Hematopoietic multipotent progenitor cell (in vitro differentiated cells): ENCODE results near the gene C9orf85. TPM values are rescaled to one million over a fixed set of nuclear protein-coding genes. Genes with fewer than 3 reads are reported as not detected.
A peak's percentile ranks its signal among the peaks of the same experiment; 100 is the strongest.
"Not testable (repeated sequence)": the region's sequence is repeated elsewhere in the genome, so short reads cannot be mapped to it uniquely, and the experiment has no call there.

Experiments used
- DNase-seq, 3 donors: peaks; one replicate each; pipeline ENCODE4 v3.0.0-alpha.2; 2011 to 2015; ENCODE audit warnings: low read depth in 2 of 3, low spot score in 2 of 3
- total RNA-seq: library from RNA; depleted of rRNA; stranded (reverse); fragments of >200 nt; gene quantifications from one replicate; pipeline ENCODE4 v1.2.3, GENCODE V29; 2012

C9orf85 gene
- total RNA-seq, 1 donor, result 5.9 TPM

GRCh38 chr9:71937070-71937625, 25.7 kb downstream of the C9orf85 start:
- DNase-seq, result no peak

GRCh38 chr9:71937898-71938297, 26.5 kb downstream of the C9orf85 start:
- no peak for DNase-seq

- no peak for DNase-seq
These were observed 29.7 kb downstream of the C9orf85 start for GRCh38 chr9:71941060-71941568.

GRCh38 chr9:71941998-71942567, 30.6 kb downstream of the C9orf85 start:
- no peak for DNase-seq

- DNase-seq, result no peak
These were observed 33.4 kb downstream of the C9orf85 start for GRCh38 chr9:71944754-71945375.

- DNase-seq, result not testable (repeated sequence)
These were observed 43.2 kb downstream of the C9orf85 start for GRCh38 chr9:71954652-71955051.

- DNase-seq, result no peak
These were observed 44.0 kb downstream of the C9orf85 start for GRCh38 chr9:71955300-71955915.

GRCh38 chr9:71962328-71962727, 50.9 kb downstream of the C9orf85 start:
- DNase-seq, result no peak

- not testable (repeated sequence) for DNase-seq
These were observed 52.1 kb downstream of the C9orf85 start for GRCh38 chr9:71963471-71963996.

GRCh38 chr9:71965403-71965802, 54.0 kb downstream of the C9orf85 start:
- no peak for DNase-seq

- DNase-seq, result no peak
These were observed 55.2 kb downstream of the C9orf85 start for GRCh38 chr9:71966601-71967000.

- no peak for DNase-seq
These were observed 57.2 kb downstream of the C9orf85 start for GRCh38 chr9:71968541-71969090.

GRCh38 chr9:71975833-71976232, 64.4 kb downstream of the C9orf85 start:
- DNase-seq, result peak in 2 of 3 donors; percentile 2 to 10

GRCh38 chr9:71977003-71977402, 65.6 kb downstream of the C9orf85 start:
- DNase-seq, result no peak

GRCh38 chr9:71980266-71981190, 69.1 kb downstream of the C9orf85 start:
- no peak for DNase-seq

- DNase-seq, result no peak
These were observed 70.5 kb downstream of the C9orf85 start for GRCh38 chr9:71981944-71982343.

GRCh38 chr9:71984403-71984802, 73.0 kb downstream of the C9orf85 start:
- DNase-seq, result no peak

GRCh38 chr9:71984831-71985281, 73.4 kb downstream of the C9orf85 start:
- DNase-seq, result no peak

- DNase-seq, result no peak
These were observed 74.0 kb downstream of the C9orf85 start for GRCh38 chr9:71985297-71985911.

- DNase-seq, result no peak
These were observed 75.5 kb downstream of the C9orf85 start for GRCh38 chr9:71986900-71987299.
